Measurements from ENCODE around the gene CAPZA3. TPM values are rescaled to one million over a fixed set of nuclear protein-coding genes. Genes with fewer than 3 reads are reported as not detected.

Gene CAPZA3
- total RNA-seq, 1 donor from 2014 or later, result not detected

DNA sequence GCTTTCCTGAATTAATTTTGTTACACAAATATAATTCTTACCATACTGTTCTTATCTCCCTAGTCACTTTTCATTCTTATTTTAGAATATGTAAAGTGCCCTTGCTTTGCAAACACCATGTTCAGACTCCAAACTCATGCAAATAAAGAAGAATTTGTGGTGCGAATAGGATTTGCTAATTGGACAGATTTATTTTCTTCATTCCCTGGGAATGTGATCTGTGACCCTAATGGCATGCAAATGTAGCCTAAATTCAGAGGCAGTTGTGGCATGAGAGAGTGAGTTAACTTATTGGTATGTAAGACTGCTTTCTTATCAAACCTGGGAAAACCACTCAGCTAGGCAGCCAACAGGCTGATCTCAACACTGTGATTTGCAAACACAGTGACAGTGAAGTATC, 10.0 kb downstream of the CAPZA3 start:
- Mint-ChIP-seq H3K4me1 (peaks cover 35% of the 10 kb centered on the region), H3K27me3 (ENCODE audit: insufficient read depth, low read depth) (no peaks in the 10 kb centered on the region), H3K27ac (no peak overlapping the region), H3K9me3 (peaks cover 2% of the 10 kb centered on the region), H3K36me3 (no peaks in the 10 kb centered on the region), H3K4me3 (no peak overlapping the region)
- Histone ChIP-seq H3F3A (ENCODE audit: low read depth) (peaks cover 27% of the 10 kb centered on the region), H2AFZ (replicated peaks) (peak overlapping the region; percentile 51), H3K4me1 (peaks cover 50% of the 10 kb centered on the region), H3K27ac (no peak overlapping the region), H3K4me2 (no peak overlapping the region), H3K27me3 (no peaks in the 10 kb centered on the region), H3K4me3 (no peak overlapping the region), H3K79me2 (ENCODE audit: low read depth) (no peaks in the 10 kb centered on the region), H4K20me1 (ENCODE audit: low read depth) (no peaks in the 10 kb centered on the region), H3K9ac (no peak overlapping the region), H3K9me3 (ENCODE audit: low read depth) (no peaks in the 10 kb centered on the region), H3K36me3 (no peaks in the 10 kb centered on the region)
- TF ChIP-seq, protein P1, sequence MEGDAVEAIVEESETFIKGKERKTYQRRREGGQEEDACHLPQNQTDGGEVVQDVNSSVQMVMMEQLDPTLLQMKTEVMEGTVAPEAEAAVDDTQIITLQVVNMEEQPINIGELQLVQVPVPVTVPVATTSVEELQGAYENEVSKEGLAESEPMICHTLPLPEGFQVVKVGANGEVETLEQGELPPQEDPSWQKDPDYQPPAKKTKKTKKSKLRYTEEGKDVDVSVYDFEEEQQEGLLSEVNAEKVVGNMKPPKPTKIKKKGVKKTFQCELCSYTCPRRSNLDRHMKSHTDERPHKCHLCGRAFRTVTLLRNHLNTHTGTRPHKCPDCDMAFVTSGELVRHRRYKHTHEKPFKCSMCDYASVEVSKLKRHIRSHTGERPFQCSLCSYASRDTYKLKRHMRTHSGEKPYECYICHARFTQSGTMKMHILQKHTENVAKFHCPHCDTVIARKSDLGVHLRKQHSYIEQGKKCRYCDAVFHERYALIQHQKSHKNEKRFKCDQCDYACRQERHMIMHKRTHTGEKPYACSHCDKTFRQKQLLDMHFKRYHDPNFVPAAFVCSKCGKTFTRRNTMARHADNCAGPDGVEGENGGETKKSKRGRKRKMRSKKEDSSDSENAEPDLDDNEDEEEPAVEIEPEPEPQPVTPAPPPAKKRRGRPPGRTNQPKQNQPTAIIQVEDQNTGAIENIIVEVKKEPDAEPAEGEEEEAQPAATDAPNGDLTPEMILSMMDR (IDR thresholded peaks at IDR 0.05), result no peak
- TF ChIP-seq EZH2phosphoT487 (IDR thresholded peaks at IDR 0.05), result no peak
- TF ChIP-seq EZH2 (IDR thresholded peaks at IDR 0.05), result no peak
- no peak for DNase-seq (ENCODE audit: low spot score)

DNA sequence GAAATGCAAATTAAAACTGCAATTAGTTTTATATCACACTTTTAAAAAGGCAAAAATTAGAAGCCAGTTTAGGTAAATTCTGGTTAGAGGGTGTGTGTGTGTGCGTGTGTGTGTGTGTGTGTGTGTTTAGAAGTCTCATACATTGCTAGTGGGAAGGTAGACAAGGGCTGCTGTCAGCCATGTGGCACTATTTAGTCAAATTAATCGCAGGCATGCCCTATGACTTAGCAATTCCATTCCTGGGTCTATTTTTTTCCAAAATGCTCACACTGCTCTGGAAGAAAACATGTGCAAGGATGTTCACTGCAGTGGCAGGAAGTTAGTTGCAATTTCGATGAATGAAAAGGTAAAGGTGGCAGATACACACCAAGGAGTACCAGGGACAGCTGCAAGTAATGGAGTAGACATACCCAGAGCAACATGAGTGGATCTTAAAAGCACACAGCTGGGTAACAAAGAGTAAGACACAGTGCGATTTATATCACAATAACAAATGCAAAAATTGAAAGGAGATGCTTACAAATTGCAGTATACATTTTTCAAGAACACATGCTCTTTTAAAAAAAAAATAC, 11.6 kb downstream of the CAPZA3 start:
- no peak overlapping the region for H3K4me3 Mint-ChIP-seq
- H3K27me3 Mint-ChIP-seq (ENCODE audit: insufficient read depth, low read depth), result no peaks in the 10 kb centered on the region
- no peak for TF ChIP-seq EZH2 (IDR thresholded peaks at IDR 0.05)
- TF ChIP-seq, protein P1 (IDR thresholded peaks at IDR 0.05), result no peak
- DNase-seq (ENCODE audit: low spot score), result no peak
- H3K4me1 ChIP-seq, result peaks cover 65% of the 10 kb centered on the region
- no peak overlapping the region for H3K4me2 ChIP-seq
- H3K9me3 Mint-ChIP-seq, result peaks cover 2% of the 10 kb centered on the region
- H3K27ac ChIP-seq, result no peak overlapping the region
- no peak overlapping the region for H3K27ac Mint-ChIP-seq
- no peak overlapping the region for H3K4me3 ChIP-seq
- peaks cover 43% of the 10 kb centered on the region for H3F3A ChIP-seq (ENCODE audit: low read depth)
- no peaks in the 10 kb centered on the region for H3K36me3 ChIP-seq
- H3K79me2 ChIP-seq (ENCODE audit: low read depth), result no peaks in the 10 kb centered on the region
- no peaks in the 10 kb centered on the region for H3K9me3 ChIP-seq (ENCODE audit: low read depth)
- H3K27me3 ChIP-seq, result no peaks in the 10 kb centered on the region
- no peaks in the 10 kb centered on the region for H3K36me3 Mint-ChIP-seq
- peaks cover 51% of the 10 kb centered on the region for H3K4me1 Mint-ChIP-seq
- no peak overlapping the region for H3K9ac ChIP-seq
- no peaks in the 10 kb centered on the region for H4K20me1 ChIP-seq (ENCODE audit: low read depth)
- H2AFZ ChIP-seq (replicated peaks), result no peak overlapping the region

- no peaks in the 10 kb centered on the region for H3K79me2 ChIP-seq (ENCODE audit: low read depth)
- DNase-seq (ENCODE audit: low spot score), result no peak
- Mint-ChIP-seq H3K4me1 (peaks cover 55% of the 10 kb centered on the region), H3K4me3 (no peak overlapping the region), H3K36me3 (peaks cover under 1% of the 10 kb centered on the region), H3K27me3 (ENCODE audit: insufficient read depth, low read depth) (no peaks in the 10 kb centered on the region), H3K27ac (no peak overlapping the region), H3K9me3 (peaks cover 2% of the 10 kb centered on the region)
- no peaks in the 10 kb centered on the region for H3K36me3 ChIP-seq
- peaks cover 49% of the 10 kb centered on the region for H3F3A ChIP-seq (ENCODE audit: low read depth)
- H3K4me1 ChIP-seq, result peaks cover 71% of the 10 kb centered on the region
- no peak overlapping the region for H3K4me3 ChIP-seq
- H4K20me1 ChIP-seq (ENCODE audit: low read depth), result no peaks in the 10 kb centered on the region
- no peak overlapping the region for H3K4me2 ChIP-seq
- H3K9ac ChIP-seq, result no peak overlapping the region
- TF ChIP-seq, protein P1 (IDR thresholded peaks at IDR 0.05), result no peak
- TF ChIP-seq EZH2 (IDR thresholded peaks at IDR 0.05), result no peak
- TF ChIP-seq EZH2phosphoT487 (IDR thresholded peaks at IDR 0.05), result no peak
- H3K27me3 ChIP-seq, result no peaks in the 10 kb centered on the region
- H3K9me3 ChIP-seq (ENCODE audit: low read depth), result no peaks in the 10 kb centered on the region
- H2AFZ ChIP-seq (replicated peaks), result no peak overlapping the region
- H3K27ac ChIP-seq, result no peak overlapping the region
These were observed 12.2 kb downstream of the CAPZA3 start for GRCh38 chr12:18750085-18750484.
